Trophoblast cell (in vitro differentiated cells and primary cell): ENCODE data around the gene HPSE2.

ENCODE experiments used
- DNase-seq, 2 donors: peaks; one replicate each; pipeline ENCODE4 v3.0.0-alpha.2; 2016
- H2AFZ ChIP-seq: 2 replicates; pipeline ENCODE4 v1.6.1; 2013; ENCODE audit warnings: low read length, moderate library complexity, mild to moderate bottlenecking; ENCODE audit not compliant: insufficient read depth, poor library complexity
- H2AK5ac ChIP-seq: 2 replicates; pipeline ENCODE4 v1.6.1; 2013; ENCODE audit warnings: mild to moderate bottlenecking, low read length
- H2BK120ac ChIP-seq: 2 replicates; pipeline ENCODE4 v1.6.1; 2013; ENCODE audit warnings: low read length, mild to moderate bottlenecking, moderate library complexity; ENCODE audit not compliant: insufficient read depth, poor library complexity
- H2BK12ac ChIP-seq: 2 replicates; pipeline ENCODE4 v1.6.1; 2013; ENCODE audit warnings: mild to moderate bottlenecking, low read length, moderate library complexity
- H2BK5ac ChIP-seq: 2 replicates; pipeline ENCODE4 v1.6.1; 2013; ENCODE audit warnings: low read length, low read depth, moderate library complexity, mild to moderate bottlenecking; ENCODE audit not compliant: poor library complexity
- H3K14ac ChIP-seq: 2 replicates; pipeline ENCODE4 v1.6.1; 2013; ENCODE audit warnings: mild to moderate bottlenecking, low read length
- H3K18ac ChIP-seq: 2 replicates; pipeline ENCODE4 v1.6.1; 2013; ENCODE audit warnings: mild to moderate bottlenecking, low read length
- H3K23ac ChIP-seq: 2 replicates; pipeline ENCODE4 v1.6.1; 2013; ENCODE audit warnings: low read length
- H3K27ac ChIP-seq: 2 replicates; pipeline ENCODE4 v1.5.1; 2013; ENCODE audit warnings: low read depth, mild to moderate bottlenecking, inconsistent platforms, low read length, moderate library complexity
- H3K27me3 ChIP-seq: 2 replicates; pipeline ENCODE4 v1.6.1; 2013; ENCODE audit warnings: inconsistent platforms, mild to moderate bottlenecking, low read length, moderate library complexity; ENCODE audit not compliant: insufficient read depth
- H3K36me3 ChIP-seq, 2 experiments: 1 replicate in 1 of 2; 2 replicates in 1 of 2; pipeline ENCODE4 v1.6.1; 2013; ENCODE audit warnings: low read length in 2 of 2, mild to moderate bottlenecking in 2 of 2, moderate library complexity in 1 of 2; ENCODE audit not compliant: insufficient read depth in 2 of 2, control insufficient read depth in 1 of 2
- H3K4ac ChIP-seq: 2 replicates; pipeline ENCODE4 v1.6.1; 2013; ENCODE audit warnings: low read depth, mild to moderate bottlenecking, low read length, moderate library complexity
- H3K4me1 ChIP-seq, 2 experiments: 1 replicate in 1 of 2; 2 replicates in 1 of 2; pipeline ENCODE4 v1.6.1; 2013; ENCODE audit warnings: low read length in 2 of 2, mild to moderate bottlenecking in 2 of 2, moderate library complexity in 1 of 2; ENCODE audit not compliant: insufficient read depth in 2 of 2, control insufficient read depth in 1 of 2
- H3K4me2 ChIP-seq: 2 replicates; pipeline ENCODE4 v1.6.1; 2013; ENCODE audit warnings: inconsistent platforms, mild to moderate bottlenecking, low read length, moderate library complexity
- H3K4me3 ChIP-seq: 2 replicates; pipeline ENCODE4 v1.5.1; 2013; ENCODE audit warnings: mild to moderate bottlenecking, low read depth, low read length, inconsistent platforms
- H3K79me1 ChIP-seq: one replicate; pipeline ENCODE4 v1.6.1; 2013; ENCODE audit warnings: low read length
- H3K79me2 ChIP-seq: 2 replicates; pipeline ENCODE4 v1.6.1; 2013; ENCODE audit warnings: low read length, mild to moderate bottlenecking; ENCODE audit not compliant: control insufficient read depth, insufficient read depth, poor library complexity
- H3K9ac ChIP-seq: 2 replicates; pipeline ENCODE4 v1.6.1; 2013; ENCODE audit warnings: mild to moderate bottlenecking, low read length
- H3K9me3 ChIP-seq: 2 replicates; pipeline ENCODE4 v1.6.1; 2013; ENCODE audit warnings: low read depth, mild to moderate bottlenecking, control low read depth, inconsistent platforms, low read length; ENCODE audit not compliant: insufficient read depth
- H4K12ac ChIP-seq: 2 replicates; pipeline ENCODE4 v1.6.1; 2013; ENCODE audit warnings: low read depth, mild to moderate bottlenecking, low read length, moderate library complexity
- H4K8ac ChIP-seq: 2 replicates; pipeline ENCODE4 v1.6.1; 2013; ENCODE audit warnings: low read depth, mild to moderate bottlenecking, low read length, moderate library complexity
- H4K91ac ChIP-seq: one replicate; pipeline ENCODE4 v1.6.1; 2013; ENCODE audit warnings: low read depth, mild to moderate bottlenecking, low read length, moderate library complexity
- WGBS: extraction: QIAGEN DNeasy Blood & Tissue Kit; methylation state at CpG from one replicate; pipeline ENCODE4 v1.1.7; 2013; ENCODE audit warnings: missing lambda C conversion rate; ENCODE audit not compliant: insufficient read length, insufficient coverage; ENCODE audit errors: extremely low coverage; 5-methylcytosine and 5-hydroxymethylcytosine counted together

Gene HPSE2

GRCh38 chr10:98465866-98466265 is 769.8 kb downstream of the HPSE2 start:
- H3K27ac ChIP-seq = no peak overlapping the region
- H4K8ac ChIP-seq = no peak overlapping the region
- no peaks in the 10 kb centered on the region for H3K79me2 ChIP-seq
- no peak overlapping the region for H3K14ac ChIP-seq
- no peak overlapping the region for H2AK5ac ChIP-seq
- no peak overlapping the region for H3K18ac ChIP-seq
- H4K91ac ChIP-seq = no peak overlapping the region
- H3K4me2 ChIP-seq = no peak overlapping the region
- H2AFZ ChIP-seq = no peak overlapping the region
- H3K23ac ChIP-seq = no peak overlapping the region
- peaks cover 3% of the 10 kb centered on the region for H3K79me1 ChIP-seq
- no peak for DNase-seq
- H3K9me3 ChIP-seq = no peaks in the 10 kb centered on the region
- no peak overlapping the region for H2BK5ac ChIP-seq
- WGBS = no CpG with 5 or more reads among the region's 3 CpGs
- H2BK12ac ChIP-seq = no peak overlapping the region
- H3K4ac ChIP-seq = no peak overlapping the region
- no peaks in the 10 kb centered on the region for H3K36me3 ChIP-seq
- no peak overlapping the region for H4K12ac ChIP-seq
- H3K27me3 ChIP-seq = no peaks in the 10 kb centered on the region
- no peak overlapping the region for H3K4me3 ChIP-seq
- no peak overlapping the region for H2BK120ac ChIP-seq
- no peak overlapping the region for H3K9ac ChIP-seq
- peaks cover 4 to 9% of the 10 kb centered on the region in 2 experiments for H3K4me1 ChIP-seq

GRCh38 chr10:98463976-98464754 is 771.5 kb downstream of the HPSE2 start:
- no peak overlapping the region for H3K9ac ChIP-seq
- no peak overlapping the region for H2BK120ac ChIP-seq
- no CpG with 5 or more reads among the region's 8 CpGs for WGBS
- no peak overlapping the region for H3K4ac ChIP-seq
- no peak overlapping the region for H2AFZ ChIP-seq
- no peak for DNase-seq
- no peak overlapping the region for H4K12ac ChIP-seq
- H3K4me2 ChIP-seq = no peak overlapping the region
- H3K18ac ChIP-seq = no peak overlapping the region
- no peak overlapping the region for H3K27ac ChIP-seq
- no peaks in the 10 kb centered on the region for H3K27me3 ChIP-seq
- no peaks in the 10 kb centered on the region for H3K79me2 ChIP-seq
- no peak overlapping the region for H3K23ac ChIP-seq
- H3K36me3 ChIP-seq = no peaks in the 10 kb centered on the region
- H3K4me3 ChIP-seq = no peak overlapping the region
- no peak overlapping the region for H4K8ac ChIP-seq
- H4K91ac ChIP-seq = no peak overlapping the region
- no peak overlapping the region for H2AK5ac ChIP-seq
- peaks cover 7% of the 10 kb centered on the region in 2 experiments for H3K4me1 ChIP-seq
- H2BK12ac ChIP-seq = no peak overlapping the region
- no peaks in the 10 kb centered on the region for H3K9me3 ChIP-seq
- no peak overlapping the region for H2BK5ac ChIP-seq
- no peak overlapping the region for H3K14ac ChIP-seq
- H3K79me1 ChIP-seq = peaks cover 3% of the 10 kb centered on the region

- Histone ChIP-seq H3K23ac (no peak overlapping the region), H3K9me3 (no peaks in the 10 kb centered on the region), H4K91ac (no peak overlapping the region), H3K27me3 (no peaks in the 10 kb centered on the region), H2AK5ac (no peak overlapping the region), H3K18ac (no peak overlapping the region), H3K27ac (no peak overlapping the region), H2BK5ac (no peak overlapping the region), H2AFZ (no peak overlapping the region), H3K4me1 (peaks cover 7% of the 10 kb centered on the region in 2 experiments), H3K4me2 (no peak overlapping the region), H3K79me2 (no peaks in the 10 kb centered on the region), H3K4ac (no peak overlapping the region), H4K8ac (no peak overlapping the region), H4K12ac (no peak overlapping the region), H2BK120ac (no peak overlapping the region), H3K36me3 (no peaks in the 10 kb centered on the region), H3K9ac (no peak overlapping the region), H3K79me1 (peaks cover 3% of the 10 kb centered on the region), H3K4me3 (no peak overlapping the region), H3K14ac (no peak overlapping the region), H2BK12ac (no peak overlapping the region)
- no CpG with 5 or more reads among the region's 6 CpGs for WGBS
- no peak for DNase-seq
Observed at GRCh38 chr10:98463016-98463415, 772.6 kb downstream of the HPSE2 start.

GRCh38 chr10:98461500-98461842 is 774.2 kb downstream of the HPSE2 start:
- Histone ChIP-seq H3K79me1 (peaks cover 3% of the 10 kb centered on the region), H2BK12ac (no peak overlapping the region), H3K14ac (peak overlapping the region; percentile 13), H3K18ac (peak overlapping the region; percentile 25), H3K4me2 (no peak overlapping the region), H2AFZ (no peak overlapping the region), H4K12ac (no peak overlapping the region), H3K9ac (no peak overlapping the region), H3K27ac (no peak overlapping the region), H3K4me1 (peaks cover 4 to 11% of the 10 kb centered on the region in 2 experiments), H3K4ac (no peak overlapping the region), H3K27me3 (no peaks in the 10 kb centered on the region), H2AK5ac (peak overlapping the region; percentile 70), H4K8ac (no peak overlapping the region), H2BK120ac (peak overlapping the region; percentile 30), H3K36me3 (no peaks in the 10 kb centered on the region), H4K91ac (peak overlapping the region; percentile 32), H3K9me3 (no peaks in the 10 kb centered on the region), H2BK5ac (peak overlapping the region; percentile 12), H3K79me2 (no peaks in the 10 kb centered on the region), H3K23ac (no peak overlapping the region), H3K4me3 (no peak overlapping the region)
- no CpG with 5 or more reads among the region's 3 CpGs for WGBS
- no peak for DNase-seq
